ENCODE data around the gene INO80B.
A peak's percentile ranks its signal among the peaks of the same experiment; 100 is the strongest.

INO80B gene

DNA sequence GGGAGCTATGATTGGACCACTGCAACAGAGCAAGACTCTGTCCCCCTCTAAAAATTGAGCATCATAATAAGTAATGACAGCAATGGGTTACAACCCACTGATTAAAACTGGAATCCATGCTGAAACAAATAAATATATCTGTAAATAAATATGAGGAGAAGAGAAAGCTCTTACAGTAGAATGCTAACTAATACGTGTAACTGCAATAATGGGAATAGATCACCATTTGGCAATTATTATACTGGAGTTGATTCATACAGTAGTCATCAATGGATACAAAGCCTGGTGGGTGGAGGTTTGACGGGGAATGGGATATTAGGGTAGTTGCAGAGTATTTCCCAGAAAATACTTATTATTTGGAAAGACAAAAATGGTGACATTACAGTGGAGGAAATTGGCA is 6.1 kb upstream of the INO80B start:
- no peak for DNase-seq
- no peak overlapping the region for H3K27ac ChIP-seq
- H3K4me3 ChIP-seq: no peak overlapping the region
- H3K4me1 ChIP-seq: no peaks in the 10 kb centered on the region
- H3K9me3 ChIP-seq: no peaks in the 10 kb centered on the region
- TF ChIP-seq, protein P1, sequence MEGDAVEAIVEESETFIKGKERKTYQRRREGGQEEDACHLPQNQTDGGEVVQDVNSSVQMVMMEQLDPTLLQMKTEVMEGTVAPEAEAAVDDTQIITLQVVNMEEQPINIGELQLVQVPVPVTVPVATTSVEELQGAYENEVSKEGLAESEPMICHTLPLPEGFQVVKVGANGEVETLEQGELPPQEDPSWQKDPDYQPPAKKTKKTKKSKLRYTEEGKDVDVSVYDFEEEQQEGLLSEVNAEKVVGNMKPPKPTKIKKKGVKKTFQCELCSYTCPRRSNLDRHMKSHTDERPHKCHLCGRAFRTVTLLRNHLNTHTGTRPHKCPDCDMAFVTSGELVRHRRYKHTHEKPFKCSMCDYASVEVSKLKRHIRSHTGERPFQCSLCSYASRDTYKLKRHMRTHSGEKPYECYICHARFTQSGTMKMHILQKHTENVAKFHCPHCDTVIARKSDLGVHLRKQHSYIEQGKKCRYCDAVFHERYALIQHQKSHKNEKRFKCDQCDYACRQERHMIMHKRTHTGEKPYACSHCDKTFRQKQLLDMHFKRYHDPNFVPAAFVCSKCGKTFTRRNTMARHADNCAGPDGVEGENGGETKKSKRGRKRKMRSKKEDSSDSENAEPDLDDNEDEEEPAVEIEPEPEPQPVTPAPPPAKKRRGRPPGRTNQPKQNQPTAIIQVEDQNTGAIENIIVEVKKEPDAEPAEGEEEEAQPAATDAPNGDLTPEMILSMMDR (IDR thresholded peaks at IDR 0.05): no peak
- intact Hi-C loops (cut with DNase I; ENCODE audit: low total_unique reads): no loop called here
- H3K27me3 ChIP-seq: no peaks in the 10 kb centered on the region
- no peaks in the 10 kb centered on the region for H3K36me3 ChIP-seq

DNA sequence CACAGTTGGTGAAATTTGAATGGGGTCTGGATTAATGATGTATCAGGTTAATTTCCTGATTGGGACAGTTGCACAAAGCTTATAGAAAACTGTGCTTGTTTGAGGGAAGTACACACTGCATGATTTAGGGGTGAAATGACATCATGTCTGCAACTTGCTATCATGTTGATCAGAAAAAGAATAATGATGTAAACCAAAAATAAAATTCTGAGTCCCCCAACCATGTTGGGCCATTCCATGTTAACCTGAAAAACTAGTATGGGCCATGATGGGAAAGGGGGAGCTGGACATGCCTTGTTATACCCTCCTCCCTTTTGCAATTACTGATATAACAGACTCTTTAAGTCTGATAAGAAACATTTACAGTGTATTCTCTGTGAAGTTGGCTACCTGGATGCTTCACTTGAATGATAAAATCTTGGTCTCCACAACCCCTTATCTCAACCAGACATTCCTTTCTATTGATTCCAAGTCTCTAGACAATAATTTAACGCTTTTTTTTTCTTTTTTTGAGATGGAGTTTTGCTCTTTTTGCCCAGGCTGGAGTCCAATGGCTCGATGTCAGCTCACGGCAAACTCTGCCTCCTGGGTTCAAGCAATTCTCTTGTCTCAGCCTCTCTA is 4.2 kb upstream of the INO80B start:
- DNase-seq: no peak
- peaks cover 0 to 7% (median 6%) of the 10 kb centered on the region in 4 donors for H3K4me1 ChIP-seq
- H3K27ac ChIP-seq: no peak overlapping the region
- H3K36me3 ChIP-seq: no peaks in the 10 kb centered on the region
- TF ChIP-seq, protein P1 (IDR thresholded peaks at IDR 0.05): no peak
- H3K4me3 ChIP-seq: no peak overlapping the region
- intact Hi-C loops (cut with DNase I; ENCODE audit: low total_unique reads): no loop called here
- H3K9me3 ChIP-seq: no peaks in the 10 kb centered on the region
- H3K27me3 ChIP-seq: no peaks in the 10 kb centered on the region

DNA sequence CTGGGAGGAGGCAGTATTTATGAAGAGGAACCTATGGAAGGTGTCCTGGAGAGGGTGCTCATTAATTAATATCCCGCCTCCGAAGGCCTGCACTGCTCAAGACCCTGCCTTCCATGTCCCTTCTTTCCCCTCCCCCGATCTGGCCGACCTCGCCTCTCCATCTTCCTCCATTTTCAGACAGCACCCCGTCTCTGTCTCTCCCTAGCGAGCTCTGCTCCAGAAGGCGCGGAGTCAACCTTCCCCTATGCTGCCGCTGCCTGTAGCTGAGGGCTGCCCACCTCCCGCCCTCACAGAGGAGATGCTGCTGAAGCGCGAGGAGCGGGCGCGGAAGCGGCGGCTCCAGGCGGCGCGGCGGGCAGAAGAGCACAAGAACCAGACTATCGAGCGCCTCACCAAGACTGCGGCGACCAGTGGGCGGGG is 2.3 kb downstream of the INO80B start:
- peak overlapping the region; percentile 96 to 97 for H3K27ac ChIP-seq
- intact Hi-C loops (cut with DNase I; ENCODE audit: low total_unique reads): no loop called here
- peak overlapping the region; percentile 66 to 92 for H3K4me3 ChIP-seq
- H3K4me1 ChIP-seq: peaks cover 0 to 34% (median 33%) of the 10 kb centered on the region in 4 donors
- TF ChIP-seq, protein P1 (IDR thresholded peaks at IDR 0.05): no peak
- no peaks in the 10 kb centered on the region for H3K27me3 ChIP-seq
- DNase-seq: no peak
- H3K36me3 ChIP-seq: peaks cover 0 to 14% (median 0%) of the 10 kb centered on the region in 3 donors
- no peaks in the 10 kb centered on the region for H3K9me3 ChIP-seq

DNA sequence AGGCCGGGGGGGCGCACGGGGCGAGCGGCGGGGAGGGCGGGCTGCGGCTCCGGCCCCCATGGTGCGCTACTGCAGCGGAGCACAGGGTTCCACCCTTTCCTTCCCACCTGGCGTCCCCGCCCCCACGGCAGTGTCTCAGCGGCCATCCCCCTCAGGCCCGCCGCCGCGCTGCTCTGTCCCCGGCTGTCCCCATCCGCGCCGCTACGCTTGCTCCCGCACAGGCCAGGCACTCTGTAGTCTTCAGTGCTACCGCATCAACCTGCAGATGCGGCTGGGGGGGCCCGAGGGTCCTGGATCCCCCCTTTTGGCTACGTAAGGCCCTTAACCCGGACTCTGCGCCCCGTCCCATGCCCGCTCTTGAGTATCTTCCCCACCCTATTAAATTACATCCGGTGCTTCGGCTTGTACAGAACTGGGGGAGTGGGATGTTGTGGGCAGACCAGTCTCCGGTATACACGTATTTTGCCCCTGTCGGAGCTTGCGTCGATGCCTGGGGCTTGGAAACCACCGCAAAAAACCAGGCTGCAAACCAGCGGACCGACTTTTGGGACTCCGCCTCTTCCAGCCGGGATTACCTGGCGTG is 2.8 kb downstream of the INO80B start:
- Histone ChIP-seq H3K4me1 (peaks cover 0 to 34% (median 33%) of the 10 kb centered on the region in 4 donors), H3K9me3 (no peaks in the 10 kb centered on the region), H3K27me3 (no peaks in the 10 kb centered on the region), H3K27ac (peak overlapping the region; percentile 96 to 97), H3K4me3 (peak overlapping the region; percentile 66 to 92), H3K36me3 (peaks cover 0 to 19% (median 5%) of the 10 kb centered on the region in 3 donors)
- TF ChIP-seq, protein P1 (IDR thresholded peaks at IDR 0.05): no peak
- DNase-seq: peak; percentile 48 to 80
- intact Hi-C loops (cut with DNase I; ENCODE audit: low total_unique reads): no loop called here

DNA sequence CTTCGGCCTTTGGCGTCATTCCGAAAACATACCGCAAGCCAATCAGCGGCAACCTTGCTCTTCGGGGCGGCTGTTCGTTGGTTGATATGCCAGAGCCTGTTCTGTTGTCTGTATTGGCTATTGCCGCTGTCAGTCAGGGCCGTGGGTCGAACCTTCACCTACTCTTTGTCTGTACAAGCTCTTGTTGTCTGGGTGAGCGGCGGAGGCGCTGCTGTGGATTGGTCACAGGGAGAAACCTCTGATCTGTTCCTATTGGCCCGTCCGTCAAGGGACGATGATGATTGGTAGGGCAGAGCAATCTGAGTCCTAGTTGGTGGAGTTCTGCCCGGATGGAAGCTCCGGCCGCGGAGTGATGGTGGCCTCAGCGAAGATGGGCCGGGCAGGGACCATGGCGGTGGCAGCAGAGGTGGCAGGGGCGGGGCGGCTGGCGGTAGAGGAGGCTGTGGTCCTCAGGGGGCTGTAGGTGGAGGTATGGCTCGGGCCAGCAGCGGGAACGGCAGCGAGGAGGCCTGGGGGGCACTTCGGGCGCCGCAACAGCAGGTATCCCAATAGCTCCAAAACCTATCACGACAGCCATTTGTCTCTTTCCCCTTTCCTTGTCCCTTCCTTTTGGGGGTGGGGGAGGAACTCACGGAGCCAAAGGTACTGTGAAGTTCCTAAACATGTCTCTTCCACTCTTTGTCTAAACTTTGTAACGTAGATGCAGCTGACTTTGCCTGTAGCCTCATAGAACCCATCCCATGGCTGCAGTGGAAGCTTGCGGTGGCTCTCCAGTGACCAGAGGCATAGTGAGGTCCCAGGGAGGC is 3.4 kb downstream of the INO80B start, which contains the start of gene WBP1:
Gene WBP1 (plus strand): TSS at position 307 of the 806 bp plus-strand sequence. CDS start 165 bp downstream, at position 472.
- Histone ChIP-seq H3K4me1 (peaks cover 0 to 34% (median 33%) of the 10 kb centered on the region in 4 donors), H3K9me3 (no peaks in the 10 kb centered on the region), H3K36me3 (peaks cover 0 to 26% (median 10%) of the 10 kb centered on the region in 3 donors), H3K27ac (peak within 1 kb of the TSS; percentile 96 to 97), H3K4me3 (peak within 1 kb of the TSS; percentile 66 to 92), H3K27me3 (no peaks in the 10 kb centered on the region)
- peak; percentile 100 for DNase-seq
- intact Hi-C loops (cut with DNase I; ENCODE audit: low total_unique reads): no loop called here
- TF ChIP-seq, protein P1 (IDR thresholded peaks at IDR 0.05): peak in 1 of 2 experiments; percentile 40

All from tibial artery (tissue), 4 donors.